ENCODE data around the gene TWNK. TPM values are rescaled to one million over a fixed set of nuclear protein-coding genes. Genes with fewer than 3 reads are reported as not detected.
A peak's percentile ranks its signal among the peaks of the same experiment; 100 is the strongest.

TWNK gene
- total and polyA plus RNA-seq, 11 donors, result 4.7 to 9.5 (median 5.8) TPM

DNA sequence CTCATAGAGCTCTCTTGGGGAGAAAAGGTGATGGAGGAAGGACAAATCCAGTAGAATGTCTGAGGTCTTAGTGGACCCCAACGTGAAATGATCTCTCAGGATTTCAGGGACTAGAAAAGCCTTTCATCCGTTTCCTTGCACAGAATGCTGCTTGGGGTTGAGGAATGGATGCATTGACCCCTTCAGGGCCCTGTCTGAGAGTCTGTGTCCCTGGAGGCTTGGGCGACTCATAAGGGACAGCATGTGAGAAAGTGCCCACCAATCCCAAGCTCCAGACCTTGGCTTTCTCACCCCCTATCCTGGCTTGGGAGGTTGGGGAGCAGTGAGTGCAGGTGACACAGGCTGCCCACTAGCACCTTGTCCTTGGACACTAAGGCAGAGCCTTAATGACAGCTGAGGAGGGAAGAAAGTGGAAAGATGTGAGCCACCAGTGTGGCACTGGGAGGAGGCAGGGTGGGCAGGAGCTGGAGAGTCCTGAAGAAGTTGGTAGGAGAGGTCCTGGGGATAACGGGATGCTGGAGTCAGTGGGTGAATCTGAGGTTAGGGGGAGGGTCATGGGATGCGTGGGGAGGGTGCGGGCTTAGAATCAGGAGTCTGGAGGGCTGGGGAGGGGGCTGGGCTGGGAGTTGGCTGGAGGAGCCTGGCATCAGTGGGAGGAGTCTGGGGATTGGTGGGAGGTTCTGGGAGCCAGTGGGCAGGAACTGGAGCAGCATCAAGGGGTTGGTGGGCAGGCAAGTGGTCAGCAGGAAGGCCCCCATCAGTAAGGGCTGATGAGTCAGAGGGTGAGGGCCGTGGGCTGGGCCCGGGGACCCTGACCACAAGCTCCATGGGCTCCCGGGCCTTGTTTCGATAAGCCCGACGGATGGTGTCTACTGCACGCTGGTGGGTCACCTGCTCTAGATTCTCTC lies 20.8 kb downstream of the TWNK start:
- intact Hi-C loops (cut with DNase I), result no loop called here
- Histone ChIP-seq H3K27ac (peak overlapping the region in 10 of 12 donors; percentile 3 to 100 (median 40)), H3K4me3 (no peak overlapping the region), H3K27me3 (no peaks in the 10 kb centered on the region), H3K36me3 (peaks cover 6 to 44% (median 41%) of the 10 kb centered on the region in 9 donors), H3K4me1 (peaks cover 0 to 68% (median 46%) of the 10 kb centered on the region in 12 donors), H3K9me3 (no peaks in the 10 kb centered on the region)
- 65 to 69% (median 67%) methylated on average over 12 to 13 of the region's 13 CpGs for WGBS, 4 donors
- DNase-seq (peak in 1 of 5 donors; percentile 46), ATAC-seq (no peak)
- TF ChIP-seq, protein P1, sequence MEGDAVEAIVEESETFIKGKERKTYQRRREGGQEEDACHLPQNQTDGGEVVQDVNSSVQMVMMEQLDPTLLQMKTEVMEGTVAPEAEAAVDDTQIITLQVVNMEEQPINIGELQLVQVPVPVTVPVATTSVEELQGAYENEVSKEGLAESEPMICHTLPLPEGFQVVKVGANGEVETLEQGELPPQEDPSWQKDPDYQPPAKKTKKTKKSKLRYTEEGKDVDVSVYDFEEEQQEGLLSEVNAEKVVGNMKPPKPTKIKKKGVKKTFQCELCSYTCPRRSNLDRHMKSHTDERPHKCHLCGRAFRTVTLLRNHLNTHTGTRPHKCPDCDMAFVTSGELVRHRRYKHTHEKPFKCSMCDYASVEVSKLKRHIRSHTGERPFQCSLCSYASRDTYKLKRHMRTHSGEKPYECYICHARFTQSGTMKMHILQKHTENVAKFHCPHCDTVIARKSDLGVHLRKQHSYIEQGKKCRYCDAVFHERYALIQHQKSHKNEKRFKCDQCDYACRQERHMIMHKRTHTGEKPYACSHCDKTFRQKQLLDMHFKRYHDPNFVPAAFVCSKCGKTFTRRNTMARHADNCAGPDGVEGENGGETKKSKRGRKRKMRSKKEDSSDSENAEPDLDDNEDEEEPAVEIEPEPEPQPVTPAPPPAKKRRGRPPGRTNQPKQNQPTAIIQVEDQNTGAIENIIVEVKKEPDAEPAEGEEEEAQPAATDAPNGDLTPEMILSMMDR (IDR thresholded peaks at IDR 0.05), result no peak
- no peak for TF ChIP-seq POLR2A (IDR thresholded peaks at IDR 0.05)

DNA sequence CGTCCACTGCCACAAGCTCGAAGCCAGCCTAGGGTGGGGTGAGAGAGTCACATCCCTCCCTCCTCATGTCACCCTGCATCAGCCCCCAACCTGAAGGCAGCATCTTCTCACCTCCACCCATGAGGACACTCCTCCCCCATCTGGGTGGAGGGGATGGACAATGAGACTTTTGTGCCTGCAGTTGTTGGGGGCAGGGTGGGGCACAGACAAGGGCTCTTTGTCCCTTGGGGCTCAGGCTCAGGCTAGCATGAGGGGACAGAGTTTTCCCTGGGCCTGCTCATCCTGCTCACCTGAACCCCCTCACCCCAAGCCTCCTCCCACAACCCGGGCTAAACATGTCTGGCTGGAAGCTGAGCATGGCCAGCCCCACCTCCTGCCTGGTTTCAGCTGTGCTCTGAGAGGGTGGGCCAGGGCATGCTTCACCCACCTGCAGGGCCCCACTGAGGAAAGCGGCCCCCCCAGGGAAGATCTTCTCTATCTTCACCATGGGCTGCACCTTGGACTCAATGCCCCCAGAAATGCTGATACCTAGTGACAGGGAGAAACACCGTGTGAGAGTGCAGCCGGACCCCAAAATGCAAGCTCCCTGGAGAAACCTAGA lies 21.6 kb downstream of the TWNK start:
- intact Hi-C loops (cut with DNase I), result no loop called here
- H3K27me3 ChIP-seq, result no peaks in the 10 kb centered on the region
- no peak overlapping the region for H3K4me3 ChIP-seq
- 79 to 85% (median 82%) methylated on average over 5 to 6 of the region's 6 CpGs for WGBS, 4 donors
- DNase-seq (peak in 1 of 5 donors; percentile 51), ATAC-seq (no peak)
- TF ChIP-seq POLR2A (IDR thresholded peaks at IDR 0.05), result no peak
- TF ChIP-seq, protein P1 (IDR thresholded peaks at IDR 0.05), result no peak
- H3K9me3 ChIP-seq, result no peaks in the 10 kb centered on the region
- H3K27ac ChIP-seq, result peak overlapping the region in 6 of 12 donors; percentile 8 to 100 (median 24)
- H3K36me3 ChIP-seq, result peaks cover 3 to 36% (median 34%) of the 10 kb centered on the region in 9 donors
- H3K4me1 ChIP-seq, result peaks cover 0 to 64% (median 42%) of the 10 kb centered on the region in 12 donors

DNA sequence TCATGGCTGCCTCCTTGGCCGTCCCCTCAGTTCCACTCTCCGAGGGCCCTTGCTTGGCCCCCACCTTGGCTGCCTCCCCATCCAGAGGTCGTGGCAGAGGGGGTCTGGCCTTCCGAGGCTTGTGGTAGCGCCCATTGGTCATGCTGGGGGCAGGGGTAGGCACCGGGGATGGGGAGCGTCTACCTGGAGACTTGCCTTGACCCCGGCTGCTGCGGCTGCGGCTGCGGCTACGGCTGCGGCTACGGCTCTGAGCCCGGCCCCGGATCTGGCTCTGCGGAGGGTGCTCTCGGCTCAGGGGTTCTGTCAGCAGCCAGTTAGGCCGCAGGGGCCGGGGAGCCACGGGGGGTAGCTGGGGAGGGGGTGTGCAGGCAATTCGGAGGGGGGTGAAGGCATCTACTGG lies 23.0 kb downstream of the TWNK start:
- Histone ChIP-seq H3K27me3 (no peaks in the 10 kb centered on the region), H3K27ac (no peak overlapping the region), H3K36me3 (peaks cover 2 to 22% (median 20%) of the 10 kb centered on the region in 9 donors), H3K9me3 (no peaks in the 10 kb centered on the region), H3K4me1 (peaks cover 0 to 55% (median 36%) of the 10 kb centered on the region in 12 donors), H3K4me3 (no peak overlapping the region)
- ATAC-seq, result no peak
- intact Hi-C loops (cut with DNase I), result loop anchor here in 1 of 10 donors (5.0 kb wide), 1 partner anchor 448 kb away; no protein-coding TSS in a partner anchor
- no peak for TF ChIP-seq POLR2A (IDR thresholded peaks at IDR 0.05)
- TF ChIP-seq, protein P1 (IDR thresholded peaks at IDR 0.05), result no peak
- 92 to 97% (median 96%) methylated on average over 10 to 22 of the region's 22 CpGs for WGBS, 4 donors
- DNase-seq, result peak in 1 of 5 donors; percentile 64

Data from heart left ventricle (tissue), 16 donors.